GM10266 (cell line): Measurements from ENCODE around the gene LRP5.

ENCODE experiments used
- DNase-seq: peaks from one replicate; pipeline ENCODE4 v3.0.0; 2012; ENCODE audit errors: extremely low spot score
- CTCF ChIP-seq: IDR thresholded peaks from 2 replicates; pipeline ENCODE4 v1.5.1; 2012; ENCODE audit warnings: mild to moderate bottlenecking, low read depth; ENCODE audit not compliant: control insufficient read depth, insufficient read depth; ENCODE audit errors: missing control alignments

LRP5 gene

DNA sequence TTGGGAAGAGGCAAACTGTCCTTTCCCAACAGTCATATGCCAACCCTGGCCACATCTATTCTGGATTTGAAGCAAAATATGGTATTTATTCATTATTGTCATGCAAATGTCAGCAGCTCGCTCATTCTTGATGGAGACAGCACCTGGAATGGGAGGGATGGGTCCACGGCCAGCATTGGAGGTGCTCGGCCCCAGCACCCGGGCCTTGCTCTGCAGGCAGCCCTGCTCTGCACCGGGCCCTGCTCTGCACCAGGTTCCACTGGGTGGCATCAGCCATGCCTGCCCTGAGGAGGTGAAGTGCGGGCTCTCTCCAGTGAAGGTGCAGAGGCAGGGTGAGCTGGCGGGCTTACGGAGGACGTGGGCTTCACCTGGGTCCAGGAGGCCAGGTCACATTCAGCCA lies 19.8 kb downstream of the LRP5 start:
- TF ChIP-seq CTCF: no peak
- no peak for DNase-seq

DNA sequence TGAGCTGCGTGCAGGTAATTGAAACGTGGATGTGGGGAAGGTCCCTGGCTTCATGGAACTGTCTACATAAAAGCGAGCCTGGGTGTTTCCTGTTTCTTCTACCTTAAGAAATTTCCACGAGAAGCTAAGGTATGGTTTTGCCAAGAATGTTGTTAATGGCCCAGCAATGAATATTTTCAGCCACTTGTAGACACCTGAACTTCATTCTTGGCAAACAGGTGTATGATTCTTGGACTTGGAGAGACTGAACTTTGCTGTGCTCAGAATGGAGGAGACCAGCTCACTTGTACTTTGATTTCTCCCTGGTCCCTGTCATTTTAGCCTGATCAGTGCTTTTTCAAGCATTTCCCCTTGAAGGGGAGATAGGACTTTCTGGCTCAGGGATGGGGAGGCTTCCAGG lies 20.8 kb downstream of the LRP5 start:
- TF ChIP-seq CTCF: no peak
- no peak for DNase-seq

DNA sequence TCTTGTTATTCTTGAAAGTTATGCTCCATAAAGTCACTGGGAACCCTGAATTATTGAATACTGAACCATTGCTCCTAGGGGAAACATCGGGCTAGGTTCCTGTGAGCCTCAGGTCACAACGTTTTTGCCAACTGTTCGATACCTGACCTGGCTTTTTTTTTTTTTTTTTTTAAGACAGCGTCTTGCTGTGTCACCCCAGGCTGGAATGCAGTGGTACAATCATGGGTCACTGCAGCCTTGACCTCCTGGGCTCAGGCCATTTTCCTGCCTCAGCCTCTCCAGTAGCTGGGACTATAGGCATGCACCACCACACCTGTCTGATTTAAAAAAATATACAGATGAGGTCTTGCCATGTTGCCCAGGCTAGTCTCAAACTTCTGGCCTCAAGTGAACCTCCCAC lies 22.5 kb downstream of the LRP5 start:
- TF ChIP-seq CTCF: no peak
- DNase-seq: no peak

- no peak for DNase-seq
- TF ChIP-seq CTCF: no peak
Observed at GRCh38 chr11:68335683-68336082, 23.3 kb downstream of the LRP5 start.

DNA sequence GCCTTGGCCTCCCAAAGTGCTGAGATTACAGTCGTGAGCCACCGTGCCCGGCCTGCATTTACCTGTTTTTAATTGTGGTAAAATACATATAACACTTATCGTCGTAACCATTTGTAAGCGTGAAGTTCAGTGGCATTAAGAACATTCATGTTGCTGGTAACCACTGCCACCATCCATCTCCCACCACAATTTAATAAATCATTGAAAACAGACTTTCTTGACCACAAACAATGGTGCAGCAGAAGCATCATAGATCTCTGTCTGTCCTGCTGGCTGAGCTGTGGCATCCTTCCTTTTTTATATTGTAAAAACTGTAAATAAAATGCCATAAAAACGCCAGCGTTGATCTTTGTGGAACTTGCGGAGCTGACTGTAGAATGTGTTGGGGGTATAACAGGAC lies 24.3 kb downstream of the LRP5 start:
- DNase-seq: no peak
- no peak for TF ChIP-seq CTCF

- no peak for TF ChIP-seq CTCF
- no peak for DNase-seq
Observed at GRCh38 chr11:68337399-68337835, 25.0 kb downstream of the LRP5 start.

- TF ChIP-seq CTCF: no peak
- DNase-seq: no peak
Observed at GRCh38 chr11:68338051-68338780, 25.8 kb downstream of the LRP5 start.
